COLO668 (cell line): ENCODE measurements around the gene PIN1.

Source experiments
- DNase-seq: peaks from one replicate; lab custom pipeline; 2025; ENCODE audit not compliant: unreplicated experiment; lab: John Stamatoyannopoulos, UW

PIN1 gene

DNA sequence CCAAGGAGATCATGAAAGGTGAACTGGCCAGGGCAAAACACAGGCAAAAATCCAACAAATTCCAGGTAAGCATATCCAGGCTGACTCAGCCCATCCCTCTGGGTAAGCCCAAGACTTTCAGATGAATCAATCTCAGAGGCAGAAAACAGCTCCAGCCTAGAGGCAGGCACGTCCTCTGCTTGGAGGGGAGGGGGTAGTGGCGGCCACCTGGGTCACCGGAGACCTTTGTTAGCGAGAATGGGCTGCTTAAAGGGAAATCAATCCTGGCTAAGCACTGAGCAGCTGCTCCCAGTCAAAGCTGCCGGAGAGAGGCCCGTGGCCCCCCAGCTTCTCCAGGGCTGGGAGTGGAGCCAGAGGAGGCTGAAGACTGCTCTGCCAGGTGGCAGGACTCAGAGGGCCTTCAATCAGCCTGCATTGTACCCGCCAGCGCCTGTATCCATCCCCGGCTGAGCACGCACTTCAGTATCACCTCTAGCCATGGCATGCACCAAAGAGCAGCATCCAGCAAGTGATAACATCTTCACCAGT lies 48.2 kb downstream of the PIN1 start:
- no peak for DNase-seq

DNA sequence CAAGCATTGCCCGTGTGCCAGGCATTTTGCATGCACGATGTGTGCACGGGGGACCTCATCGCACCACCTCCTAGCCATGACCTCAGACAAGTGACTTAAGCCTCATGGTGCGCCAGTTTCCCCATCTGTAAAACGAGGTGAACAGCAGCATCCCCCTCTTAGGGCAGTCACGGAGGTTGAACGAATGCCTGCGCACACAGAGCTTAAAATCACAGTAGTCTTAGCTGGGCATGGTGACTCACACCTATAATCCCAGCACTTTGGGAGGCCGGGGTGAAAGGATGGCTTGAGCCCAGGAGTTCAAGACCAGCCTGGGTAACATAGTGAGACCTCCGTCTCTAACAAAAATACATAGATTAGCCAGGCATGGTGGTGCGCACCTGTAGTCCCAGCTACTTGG lies 48.6 kb downstream of the PIN1 start:
- DNase-seq: no peak

DNA sequence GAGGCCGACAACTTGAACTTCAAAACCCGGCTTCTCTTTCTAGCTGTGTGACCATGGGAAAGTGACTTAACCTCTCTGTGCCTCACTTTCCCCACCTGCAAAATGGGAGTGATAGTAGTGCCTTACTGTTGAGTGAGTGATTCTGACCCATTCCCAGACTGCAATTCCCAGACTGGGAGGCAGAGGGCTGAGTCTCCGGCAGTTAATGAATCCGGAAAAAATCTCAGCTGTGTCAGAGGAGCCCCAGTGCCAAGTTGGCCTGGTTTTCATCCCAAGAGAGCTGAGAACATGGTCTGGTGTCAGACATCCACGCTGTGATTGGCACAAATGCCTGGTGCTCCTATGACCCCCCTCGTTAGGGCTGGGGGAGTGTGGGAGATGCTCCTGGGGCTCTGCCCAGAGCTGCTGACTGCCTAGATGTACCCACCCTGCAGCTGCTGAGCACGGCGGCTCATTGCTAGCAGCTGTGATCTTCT lies 50.0 kb downstream of the PIN1 start:
- DNase-seq: no peak

DNA sequence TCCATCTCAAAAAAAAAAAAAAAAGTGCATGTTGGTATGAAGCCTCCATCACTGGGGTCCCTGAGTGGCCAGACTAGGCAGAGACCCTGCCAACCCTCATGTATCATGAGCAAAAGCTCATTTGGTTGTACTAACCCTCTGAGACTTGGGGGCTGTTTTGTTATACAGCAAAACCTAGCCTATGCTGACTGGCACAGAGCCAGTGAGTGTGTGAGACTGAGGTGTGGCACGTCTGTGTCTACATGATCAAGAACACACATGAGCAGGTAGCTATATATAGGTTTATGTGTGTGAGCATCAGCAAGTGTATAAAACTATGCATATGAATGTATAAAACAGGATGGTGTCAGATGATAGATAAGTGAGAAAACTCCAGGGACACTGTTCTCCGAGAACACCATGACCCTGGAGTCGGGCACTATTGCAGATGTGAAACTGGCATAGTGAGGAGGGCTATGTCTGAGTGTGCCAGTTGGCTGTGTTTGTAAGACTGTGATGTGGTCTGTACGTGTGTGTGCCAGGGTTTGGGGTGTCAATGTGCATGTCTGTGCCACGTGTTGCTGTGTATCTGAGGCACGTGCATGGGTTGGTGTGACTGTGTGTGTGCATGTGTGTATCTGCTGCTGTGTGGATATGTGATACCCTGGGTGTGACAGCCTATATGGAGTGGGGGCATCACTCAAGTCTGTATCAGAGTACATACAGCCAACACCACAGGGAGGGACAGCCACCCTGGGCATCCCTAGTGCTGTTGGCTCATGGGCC lies 56.7 kb downstream of the PIN1 start:
- DNase-seq: no peak
